PC-3 (cell line): ENCODE results near the gene LRP1B.

ENCODE experiments used
- CTCF ChIP-seq: fragments of 300-600 bp; sonication (generic); conservative IDR thresholded peaks from 2 replicates; pipeline ENCODE4 v1.5.1; 2017; ENCODE audit warnings: antibody characterized with exemption, low read depth, mild to moderate bottlenecking, low read length
- EZH2 ChIP-seq: fragments of 300-600 bp; sonication (generic); IDR thresholded peaks from one replicate; pipeline ENCODE4 v1.6.1; 2017; ENCODE audit warnings: antibody characterized with exemption, mild to moderate bottlenecking, low read length; ENCODE audit not compliant: unreplicated experiment
- EZH2phosphoT487 ChIP-seq: fragments of 300-600 bp; sonication (generic); IDR thresholded peaks from 2 replicates; pipeline ENCODE4 v1.6.1; 2018; ENCODE audit warnings: mild to moderate bottlenecking, antibody characterized with exemption, low read length, borderline replicate concordance

DNA sequence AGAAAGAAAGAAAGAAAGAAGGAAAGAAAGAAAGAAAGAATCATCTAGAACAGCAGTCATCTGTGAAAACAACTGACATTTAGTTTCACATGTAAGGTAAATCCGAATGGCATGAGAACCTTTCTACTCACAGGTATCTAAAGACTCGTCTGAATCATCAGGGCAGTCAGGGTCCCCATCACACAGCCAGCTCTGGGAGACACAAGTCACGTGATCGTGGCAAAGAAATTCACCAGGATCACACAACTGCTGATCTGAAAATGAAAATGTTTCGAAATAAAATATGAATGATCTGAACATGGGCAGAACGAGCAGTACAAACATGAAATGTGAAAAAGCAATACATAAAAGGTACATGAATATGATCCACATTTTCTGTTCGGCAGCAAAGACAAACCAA lies 320.7 kb downstream of the LRP1B start:
- TF ChIP-seq CTCF (no peak), EZH2 (no peak), EZH2phosphoT487 (no peak)
